Subcutaneous adipose tissue (tissue), 4 donors: ENCODE measurements around the gene GOLGA8J. TPM values are rescaled to one million over a fixed set of nuclear protein-coding genes. Genes with fewer than 3 reads are reported as not detected.
"Not testable (repeated sequence)": the region's sequence is repeated elsewhere in the genome, so short reads cannot be mapped to it uniquely, and the experiment has no call there.

Experiments used
- small RNA-seq: library from RNA; depleted of rRNA; stranded (forward); fragments of <200 nt; gene quantifications from one replicate; pipeline ENCODE3, GENCODE V24; 2016
- total RNA-seq, 4 donors: library from RNA; depleted of rRNA; stranded (reverse); fragments of >200 nt; gene quantifications; one replicate each; pipeline ENCODE4 v1.1.0, GENCODE V29; 2016
- TF ChIP-seq, protein P1 (sequence below): fragments of 450-650 bp; IDR thresholded peaks from one replicate; pipeline ENCODE4 v1.5.1; 2016; ENCODE audit warnings: low read depth, mild to moderate bottlenecking, control low read depth, antibody characterized with exemption, moderate library complexity

Gene GOLGA8J
- total RNA-seq, 4 donors from 2014 or later = 0.51 to 3.8 TPM; not detected in 2

GRCh38 chr15:30063835-30064546 lies 18.8 kb upstream of the GOLGA8J start:
- TF ChIP-seq, protein P1, sequence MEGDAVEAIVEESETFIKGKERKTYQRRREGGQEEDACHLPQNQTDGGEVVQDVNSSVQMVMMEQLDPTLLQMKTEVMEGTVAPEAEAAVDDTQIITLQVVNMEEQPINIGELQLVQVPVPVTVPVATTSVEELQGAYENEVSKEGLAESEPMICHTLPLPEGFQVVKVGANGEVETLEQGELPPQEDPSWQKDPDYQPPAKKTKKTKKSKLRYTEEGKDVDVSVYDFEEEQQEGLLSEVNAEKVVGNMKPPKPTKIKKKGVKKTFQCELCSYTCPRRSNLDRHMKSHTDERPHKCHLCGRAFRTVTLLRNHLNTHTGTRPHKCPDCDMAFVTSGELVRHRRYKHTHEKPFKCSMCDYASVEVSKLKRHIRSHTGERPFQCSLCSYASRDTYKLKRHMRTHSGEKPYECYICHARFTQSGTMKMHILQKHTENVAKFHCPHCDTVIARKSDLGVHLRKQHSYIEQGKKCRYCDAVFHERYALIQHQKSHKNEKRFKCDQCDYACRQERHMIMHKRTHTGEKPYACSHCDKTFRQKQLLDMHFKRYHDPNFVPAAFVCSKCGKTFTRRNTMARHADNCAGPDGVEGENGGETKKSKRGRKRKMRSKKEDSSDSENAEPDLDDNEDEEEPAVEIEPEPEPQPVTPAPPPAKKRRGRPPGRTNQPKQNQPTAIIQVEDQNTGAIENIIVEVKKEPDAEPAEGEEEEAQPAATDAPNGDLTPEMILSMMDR = no peak

DNA sequence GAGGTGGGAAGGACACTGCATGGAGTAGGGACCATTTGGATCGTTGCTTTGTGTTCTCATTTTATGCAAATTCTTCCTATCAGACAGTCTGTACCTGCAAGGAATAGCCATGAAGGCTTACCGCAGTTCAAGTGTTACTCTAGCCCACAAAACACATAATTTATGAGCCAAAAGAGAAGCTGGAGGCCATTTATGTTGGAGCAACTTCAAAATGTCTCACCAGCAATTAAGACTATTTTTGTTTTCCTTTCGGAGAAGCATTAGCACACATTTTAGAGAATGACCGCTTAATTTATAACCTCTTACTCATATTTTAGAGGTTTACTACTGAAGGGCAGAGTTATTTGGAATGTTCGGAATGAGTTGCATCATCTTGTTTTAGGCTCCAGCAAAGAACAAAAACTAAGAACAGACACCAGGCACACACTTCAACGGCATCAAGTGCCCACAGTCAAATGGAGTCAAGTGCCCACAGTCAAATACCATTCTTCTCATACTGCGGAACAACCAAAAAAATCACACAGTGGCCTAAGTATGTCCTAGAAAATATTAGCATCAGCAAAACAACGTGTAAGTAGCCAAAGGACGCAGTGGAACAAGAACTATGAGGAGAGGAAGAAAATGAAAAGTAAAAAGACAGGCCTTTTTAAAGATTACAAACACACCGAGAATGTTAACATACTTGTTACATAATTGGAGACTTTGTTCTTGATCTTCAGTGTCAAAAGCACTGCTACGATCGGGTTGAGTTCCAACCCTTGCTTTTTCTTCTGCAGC lies 17.5 kb upstream of the GOLGA8J start:
- TF ChIP-seq, protein P1 = no peak

DNA sequence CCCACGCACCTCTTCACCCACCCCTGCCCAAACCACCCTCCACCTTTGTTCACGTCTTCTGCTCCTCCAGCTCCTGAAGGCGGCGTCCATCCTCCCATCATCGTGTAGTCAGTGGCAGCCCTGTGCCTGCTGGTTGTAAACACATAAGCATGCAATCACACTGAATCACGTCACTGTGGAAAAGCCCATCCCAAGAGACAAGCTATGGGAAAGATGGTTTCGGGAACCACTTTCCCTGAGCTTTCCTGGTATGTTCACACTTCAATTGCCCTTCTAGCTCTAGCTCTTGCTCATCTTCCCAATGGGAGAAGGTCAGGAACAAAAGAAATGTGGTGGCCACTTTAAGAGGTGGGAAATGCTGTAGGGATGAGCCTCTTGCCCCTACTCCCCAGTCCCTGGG lies 14.4 kb upstream of the GOLGA8J start:
- TF ChIP-seq, protein P1 = no peak

- TF ChIP-seq, protein P1 = no peak
Measured at GRCh38 chr15:30072630-30073029, 10.1 kb upstream of the GOLGA8J start.

DNA sequence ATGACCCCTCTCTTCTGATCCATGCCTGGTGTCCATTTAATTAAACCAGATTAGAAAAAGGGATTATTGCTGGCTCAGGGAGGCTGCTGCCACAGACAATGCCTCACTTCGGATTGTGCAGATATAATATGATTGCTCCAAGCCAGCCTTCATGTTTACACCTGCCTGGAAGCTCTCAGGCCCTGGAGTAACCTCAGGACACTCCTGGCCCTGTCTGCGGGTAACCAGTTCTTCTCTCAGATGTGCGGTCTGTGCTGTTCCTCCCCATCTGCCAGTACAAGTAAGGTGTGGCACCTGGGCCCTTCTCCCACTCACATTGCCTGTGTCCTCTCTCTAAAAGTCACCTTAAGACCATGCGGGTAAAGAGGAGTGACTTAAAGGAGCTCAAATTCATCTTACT lies 8.8 kb upstream of the GOLGA8J start:
- TF ChIP-seq, protein P1 = no peak

DNA sequence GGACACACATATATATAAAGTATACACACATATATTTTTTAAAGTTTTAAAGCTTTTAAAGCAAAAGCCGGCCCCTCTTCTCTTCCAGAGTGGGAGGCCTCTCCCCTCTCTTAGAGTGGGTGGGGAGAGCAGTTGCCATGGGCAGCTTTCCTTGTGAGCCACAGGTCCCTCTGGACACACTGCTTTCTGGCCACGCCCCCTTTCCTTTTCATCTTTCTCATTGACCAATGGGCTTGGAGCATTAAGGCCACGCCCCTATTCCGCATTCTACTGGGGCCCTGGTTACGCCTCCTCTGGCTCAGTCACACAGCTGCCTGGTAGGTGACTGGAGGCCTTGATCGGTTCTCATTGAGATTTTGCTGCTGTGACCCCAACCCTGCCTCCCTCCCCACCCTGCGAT lies 52.0 kb downstream of the GOLGA8J start, which contains the start of gene GOLGA8T:
Gene GOLGA8T, plus strand, starts transcription at position 301 of the 400 bp plus-strand sequence. Its CDS starts 98 bp downstream, at position 399.
- TF ChIP-seq, protein P1 = not testable (repeated sequence)

Small RNAs within 50 kb of the gene (small RNA-seq; reads per million reads assigned to genes)
- gene RF00096 (not detected), gene RN7SL673P (not detected)

Other genes starting within 250 kb of the GOLGA8J start
- gene GOLGA8T, start 52.1 kb downstream of the GOLGA8J start, total RNA-seq = not detected